Measurements from ENCODE around the gene CLN6.

CLN6 gene

DNA sequence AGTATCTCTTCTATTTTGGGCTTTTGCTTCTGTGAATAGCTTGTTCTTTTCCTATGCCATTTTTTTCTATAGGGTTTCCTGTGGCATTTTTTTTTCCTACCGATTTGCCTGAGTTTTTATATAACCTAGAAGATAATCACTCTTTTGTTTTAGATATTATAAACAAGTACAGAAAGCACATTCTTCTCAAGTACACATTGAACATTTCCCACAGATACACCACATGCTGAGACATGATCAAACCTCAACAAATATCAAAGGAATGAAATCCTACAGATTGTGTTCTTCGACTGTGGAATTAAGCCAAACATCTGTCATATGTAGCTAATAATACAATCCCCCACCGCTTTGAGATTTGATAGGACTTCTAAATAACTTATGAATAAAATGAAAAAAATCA is 38.9 kb upstream of the CLN6 start:
- no peak overlapping the region for H3K4me3 ChIP-seq (ENCODE audit: low read depth, low read length)
- no peak for DNase-seq (ENCODE audit: low read depth)
- TF ChIP-seq, protein P1, sequence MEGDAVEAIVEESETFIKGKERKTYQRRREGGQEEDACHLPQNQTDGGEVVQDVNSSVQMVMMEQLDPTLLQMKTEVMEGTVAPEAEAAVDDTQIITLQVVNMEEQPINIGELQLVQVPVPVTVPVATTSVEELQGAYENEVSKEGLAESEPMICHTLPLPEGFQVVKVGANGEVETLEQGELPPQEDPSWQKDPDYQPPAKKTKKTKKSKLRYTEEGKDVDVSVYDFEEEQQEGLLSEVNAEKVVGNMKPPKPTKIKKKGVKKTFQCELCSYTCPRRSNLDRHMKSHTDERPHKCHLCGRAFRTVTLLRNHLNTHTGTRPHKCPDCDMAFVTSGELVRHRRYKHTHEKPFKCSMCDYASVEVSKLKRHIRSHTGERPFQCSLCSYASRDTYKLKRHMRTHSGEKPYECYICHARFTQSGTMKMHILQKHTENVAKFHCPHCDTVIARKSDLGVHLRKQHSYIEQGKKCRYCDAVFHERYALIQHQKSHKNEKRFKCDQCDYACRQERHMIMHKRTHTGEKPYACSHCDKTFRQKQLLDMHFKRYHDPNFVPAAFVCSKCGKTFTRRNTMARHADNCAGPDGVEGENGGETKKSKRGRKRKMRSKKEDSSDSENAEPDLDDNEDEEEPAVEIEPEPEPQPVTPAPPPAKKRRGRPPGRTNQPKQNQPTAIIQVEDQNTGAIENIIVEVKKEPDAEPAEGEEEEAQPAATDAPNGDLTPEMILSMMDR (IDR thresholded peaks at IDR 0.05; ENCODE audit: low read depth, low read length) = no peak
- no peak for TF ChIP-seq MYC (IDR thresholded peaks at IDR 0.05; ENCODE audit: low read depth, low read length)
- no peak for TF ChIP-seq POLR2A (IDR thresholded peaks at IDR 0.05; ENCODE audit: extremely low read depth, insufficient read length)

DNA sequence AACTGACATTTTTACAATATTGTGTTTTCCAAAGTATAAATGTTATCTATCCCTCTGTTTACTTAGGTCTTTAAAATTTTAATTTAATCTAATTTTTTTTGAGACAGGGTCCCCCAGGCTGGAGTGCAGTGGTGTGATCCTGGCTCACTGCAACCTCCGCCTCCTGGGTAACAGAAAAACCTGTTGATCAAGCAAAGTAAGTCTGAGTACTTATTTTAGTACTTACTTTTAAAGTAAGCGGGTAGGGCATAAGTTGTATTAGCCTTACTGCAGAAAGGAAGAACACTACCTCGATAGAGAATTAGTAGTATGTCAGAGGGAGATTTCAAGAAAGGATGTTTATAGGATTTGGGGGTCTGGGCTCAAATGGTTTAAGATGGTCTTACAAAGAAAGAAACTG is 36.1 kb upstream of the CLN6 start:
- TF ChIP-seq, protein P1 (IDR thresholded peaks at IDR 0.05; ENCODE audit: low read depth, low read length) = no peak
- TF ChIP-seq POLR2A (IDR thresholded peaks at IDR 0.05; ENCODE audit: extremely low read depth, insufficient read length) = no peak
- no peak for TF ChIP-seq MYC (IDR thresholded peaks at IDR 0.05; ENCODE audit: low read depth, low read length)
- TF ChIP-seq, protein P2, sequence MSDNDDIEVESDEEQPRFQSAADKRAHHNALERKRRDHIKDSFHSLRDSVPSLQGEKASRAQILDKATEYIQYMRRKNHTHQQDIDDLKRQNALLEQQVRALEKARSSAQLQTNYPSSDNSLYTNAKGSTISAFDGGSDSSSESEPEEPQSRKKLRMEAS (IDR thresholded peaks at IDR 0.05; ENCODE audit: low read depth, low read length) = no peak
- H3K4me3 ChIP-seq (ENCODE audit: low read depth, low read length) = no peak overlapping the region
- no peak for DNase-seq (ENCODE audit: low read depth)

DNA sequence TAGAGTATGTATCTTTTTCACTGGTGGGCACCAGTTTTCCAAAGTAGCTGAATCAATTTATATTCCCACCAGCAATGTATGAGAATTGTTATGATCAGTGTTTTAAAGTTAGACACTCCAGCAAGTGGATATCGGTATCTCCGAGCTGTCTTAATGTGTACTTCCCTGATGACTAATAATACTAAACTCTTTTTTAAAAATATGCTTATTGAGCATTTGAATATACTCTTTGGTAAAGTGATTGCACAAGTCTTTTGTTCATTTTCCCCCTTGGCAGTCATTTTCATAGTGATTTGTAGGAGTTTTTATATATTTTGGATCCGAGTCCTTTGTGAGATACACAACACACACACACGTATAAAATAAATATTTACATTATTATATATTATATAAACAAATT is 35.6 kb upstream of the CLN6 start:
- no peak for DNase-seq (ENCODE audit: low read depth)
- no peak overlapping the region for H3K4me3 ChIP-seq (ENCODE audit: low read depth, low read length)
- no peak for TF ChIP-seq POLR2A (IDR thresholded peaks at IDR 0.05; ENCODE audit: extremely low read depth, insufficient read length)
- TF ChIP-seq, protein P1 (IDR thresholded peaks at IDR 0.05; ENCODE audit: low read depth, low read length) = no peak
- TF ChIP-seq, protein P2 (IDR thresholded peaks at IDR 0.05; ENCODE audit: low read depth, low read length) = no peak
- no peak for TF ChIP-seq MYC (IDR thresholded peaks at IDR 0.05; ENCODE audit: low read depth, low read length)

DNA sequence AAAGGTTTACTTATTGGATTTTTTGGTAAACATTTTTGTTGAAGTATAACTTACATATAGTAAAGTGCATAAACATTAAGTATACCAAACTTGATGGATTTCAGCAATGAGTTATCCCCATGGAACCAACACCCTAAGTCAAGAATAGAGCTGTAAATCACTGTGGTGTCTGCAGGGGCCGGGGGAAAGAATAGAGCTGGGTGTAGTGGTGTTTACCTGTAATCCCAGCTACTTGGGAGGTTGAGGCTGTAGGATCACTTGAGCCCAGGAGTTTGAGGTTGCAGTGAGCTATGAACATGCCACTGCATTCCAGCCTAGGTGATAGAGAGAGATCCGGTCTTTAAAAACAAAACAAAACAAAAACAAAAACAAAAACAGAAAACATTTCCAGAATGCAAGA is 34.8 kb upstream of the CLN6 start:
- no peak for DNase-seq (ENCODE audit: low read depth)
- no peak overlapping the region for H3K4me3 ChIP-seq (ENCODE audit: low read depth, low read length)
- TF ChIP-seq POLR2A (IDR thresholded peaks at IDR 0.05; ENCODE audit: extremely low read depth, insufficient read length) (no peak), MYC (IDR thresholded peaks at IDR 0.05; ENCODE audit: low read depth, low read length) (no peak)
- TF ChIP-seq, protein P1 (IDR thresholded peaks at IDR 0.05; ENCODE audit: low read depth, low read length) = no peak
- TF ChIP-seq, protein P2 (IDR thresholded peaks at IDR 0.05; ENCODE audit: low read depth, low read length) = no peak

DNA sequence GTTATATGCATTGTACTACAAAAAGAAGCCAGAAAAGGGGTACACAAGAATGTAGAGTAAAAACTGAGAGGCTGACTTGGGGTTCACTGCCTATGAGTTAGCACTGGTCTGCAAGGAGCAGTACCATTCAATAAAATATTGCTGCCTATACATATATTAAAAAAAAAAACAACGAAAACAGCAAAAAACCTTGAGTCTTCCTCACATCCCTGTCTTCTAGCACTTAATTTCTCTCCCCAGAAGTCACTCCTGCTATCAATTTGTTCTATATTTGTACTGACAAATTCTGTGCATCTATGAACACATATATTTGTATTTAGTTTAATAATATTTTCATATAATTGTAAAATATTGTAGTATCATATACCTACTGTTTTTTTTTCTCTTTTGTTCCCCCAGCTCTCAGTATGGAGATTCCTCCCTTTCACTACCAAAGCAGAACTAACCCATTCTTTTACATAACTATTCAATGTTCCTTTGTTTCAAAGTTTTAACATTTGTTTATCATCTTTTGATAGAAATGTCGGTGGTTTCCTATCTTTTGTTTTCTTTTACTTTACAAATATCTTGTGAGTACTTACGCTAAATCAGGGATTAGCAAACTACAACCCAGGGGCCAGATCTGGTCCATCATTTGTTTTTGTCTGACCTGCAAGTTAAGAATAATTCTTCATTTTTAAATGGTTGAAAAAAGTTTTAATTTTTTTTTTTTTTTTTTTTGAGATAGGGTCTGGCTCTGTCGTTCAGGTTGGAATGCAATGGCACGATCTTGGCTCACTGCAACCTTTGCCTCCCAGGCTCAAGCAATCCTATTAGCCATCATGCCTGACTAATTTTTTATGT is 33.2 kb upstream of the CLN6 start:
- H3K4me3 ChIP-seq (ENCODE audit: low read depth, low read length) = no peak overlapping the region
- DNase-seq (ENCODE audit: low read depth) = no peak
- TF ChIP-seq POLR2A (IDR thresholded peaks at IDR 0.05; ENCODE audit: extremely low read depth, insufficient read length) (no peak), MYC (IDR thresholded peaks at IDR 0.05; ENCODE audit: low read depth, low read length) (no peak)
- TF ChIP-seq, protein P2 (IDR thresholded peaks at IDR 0.05; ENCODE audit: low read depth, low read length) = no peak
- TF ChIP-seq, protein P1 (IDR thresholded peaks at IDR 0.05; ENCODE audit: low read depth, low read length) = no peak
